HCT116 (cell line): ENCODE data around the gene UBE2F. TPM values are rescaled to one million over a fixed set of nuclear protein-coding genes. Genes with fewer than 3 reads are reported as not detected.

Source experiments
- ATAC-seq: fragments of 200-7000 bp; cut with Tn5 transposase; 2 replicates; pipeline ENCODE4 v1.9.1; 2020; ENCODE audit warnings: mild to moderate bottlenecking, moderate library complexity
- BruUV-seq: library from RNA; stranded (reverse); fragments of 400-500 nt; replicated peaks from 2 replicates; lab custom pipeline; 2021; lab: Mats Ljungman, UMichigan
- CTCF ChIA-PET: fragments of 300-600 bp; sonication (Branson Sonifier 250); formaldehyde crosslinking; loops from one replicate; lab custom pipeline; 2021; ENCODE audit warnings: antibody characterized with exemption; lab: Charles Lee
- POLR2A ChIA-PET: fragments of 300-600, 350-600 bp; sonication (Branson Sonifier 250); formaldehyde crosslinking; loops from one replicate; lab custom pipeline; 2021; ENCODE audit warnings: antibody characterized with exemption; lab: Charles Lee
- RAD21 ChIA-PET, 2 experiments: fragments of 300-600 bp; sonication (Branson Sonifier 250); formaldehyde crosslinking; loops; one replicate each; lab custom pipeline; 2023; ENCODE audit warnings: low total read pairs in 2 of 2; ENCODE audit not compliant: uncharacterized antibody in 2 of 2, unreplicated experiment in 2 of 2, low non-redundant PET in 1 of 2; lab: Charles Lee
- DNase-seq: peaks from one replicate; pipeline ENCODE4 v3.0.0-alpha.2; 2010; ENCODE audit warnings: low read depth, low spot score
- H2AFZ ChIP-seq: fragments of 200-600 bp; shearing (Covaris generic), sonication (generic); 2 replicates; pipeline ENCODE4 v1.6.1; 2017; ENCODE audit warnings: low read depth, mixed run types, mixed read lengths, antibody characterized with exemption, low read length; ENCODE audit not compliant: poor library complexity, severe bottlenecking
- H3K27ac ChIP-seq: 2 replicates; pipeline ENCODE4 v1.5.1; 2012; ENCODE audit warnings: low read depth, low read length
- H3K27me3 ChIP-seq: fragments of 200-600 bp; sonication (generic); 2 replicates; pipeline ENCODE4 v1.6.1; 2016; ENCODE audit warnings: mixed run types, low read length, mixed read lengths; ENCODE audit not compliant: insufficient read depth
- H3K36me3 ChIP-seq, 2 experiments: fragments of 200-500 bp in 1 of 2; fragments of 200-600 bp in 1 of 2; sonication (Bioruptor generic) in 1 of 2; sonication (generic) in 1 of 2; 2 replicates each; pipeline versions ENCODE4 v1.5.1 to v1.6.1; 2014 to 2016; ENCODE audit warnings: low read length in 2 of 2, inconsistent platforms in 1 of 2, mixed read lengths in 1 of 2, mixed run types in 1 of 2; ENCODE audit not compliant: insufficient read depth in 2 of 2, control insufficient read depth in 1 of 2
- H3K4me1 ChIP-seq, 2 experiments: fragments of 200-600 bp in 1 of 2; sonication (generic) in 1 of 2; 2 replicates each; pipeline versions ENCODE4 v1.5.1 to v1.6.1; 2012 to 2017; ENCODE audit warnings: low read length in 2 of 2, inconsistent platforms in 1 of 2, mild to moderate bottlenecking in 1 of 2, mixed read lengths in 1 of 2, mixed run types in 1 of 2, moderate library complexity in 1 of 2; ENCODE audit not compliant: insufficient read depth in 2 of 2, control insufficient read depth in 1 of 2
- H3K4me2 ChIP-seq: fragments of 200-600 bp; sonication (generic); 2 replicates; pipeline ENCODE4 v1.6.1; 2017; ENCODE audit warnings: mixed run types, low read length, mixed read lengths
- H3K4me3 ChIP-seq, 2 experiments: fragments of 200-600 bp in 1 of 2; sonication (generic) in 1 of 2; replicated peaks in 1 of 2; 2 replicates each; pipeline ENCODE4 v1.5.1; 2011 to 2016; ENCODE audit warnings: low read length in 2 of 2, control low read depth in 1 of 2, low read depth in 1 of 2, mild to moderate bottlenecking in 1 of 2, mixed read lengths in 1 of 2, mixed run types in 1 of 2
- H3K79me2 ChIP-seq: fragments of 200-600 bp; sonication (generic); 2 replicates; pipeline ENCODE4 v1.6.1; 2017; ENCODE audit warnings: mild to moderate bottlenecking, mixed run types, low read length, moderate library complexity, mixed read lengths; ENCODE audit not compliant: insufficient read depth
- H3K9ac ChIP-seq: fragments of 200-600 bp; sonication (generic); 2 replicates; pipeline ENCODE4 v1.6.1; 2016; ENCODE audit warnings: low read length, mixed read lengths
- H3K9me2 ChIP-seq: fragments of 200-600 bp; sonication (generic), shearing (Covaris generic); 2 replicates; pipeline ENCODE4 v1.6.1; 2017; ENCODE audit warnings: mixed run types, mild to moderate bottlenecking, moderate library complexity; ENCODE audit not compliant: insufficient read depth
- H3K9me3 ChIP-seq, 2 experiments: fragments of 200-500 bp in 1 of 2; fragments of 200-600 bp in 1 of 2; sonication (Bioruptor generic) in 1 of 2; sonication (generic) in 1 of 2; 2 replicates each; pipeline ENCODE4 v1.6.1; 2014 to 2017; ENCODE audit warnings: low read length in 2 of 2, mixed read lengths in 2 of 2, inconsistent platforms in 1 of 2, low read depth in 1 of 2, mild to moderate bottlenecking in 1 of 2, mixed run types in 1 of 2, moderate library complexity in 1 of 2; ENCODE audit not compliant: control insufficient read depth in 1 of 2, insufficient read depth in 1 of 2
- H4K20me1 ChIP-seq: fragments of 200-600 bp; sonication (generic), shearing (Covaris generic); 2 replicates; pipeline ENCODE4 v1.6.1; 2017; ENCODE audit warnings: mixed run types, mild to moderate bottlenecking, moderate library complexity; ENCODE audit not compliant: insufficient read depth
- ATF3 ChIP-seq: IDR thresholded peaks from 2 replicates; pipeline ENCODE4 v1.6.1; 2012
- CBX3 ChIP-seq: IDR thresholded peaks from 2 replicates; pipeline ENCODE4 v1.6.1; 2012; ENCODE audit warnings: low read depth
- CEBPB ChIP-seq: IDR thresholded peaks from 2 replicates; pipeline ENCODE4 v1.6.1; 2012; ENCODE audit warnings: low read depth
- EGR1 ChIP-seq: IDR thresholded peaks from 2 replicates; pipeline ENCODE4 v1.6.1; 2012; ENCODE audit warnings: low read depth
- ELF1 ChIP-seq: IDR thresholded peaks from 2 replicates; pipeline ENCODE4 v1.6.1; 2012; ENCODE audit warnings: low read depth, borderline replicate concordance
- EZH2 ChIP-seq: fragments of 200-600 bp; sonication (generic); IDR thresholded peaks from 2 replicates; pipeline ENCODE4 v1.6.1; 2017; ENCODE audit warnings: antibody characterized with exemption, mixed run types
- EZH2phosphoT487 ChIP-seq: fragments of 200-600 bp; IDR thresholded peaks from 2 replicates; pipeline ENCODE4 v1.6.1; 2018; ENCODE audit warnings: antibody characterized with exemption, borderline replicate concordance
- FOSL1 ChIP-seq: IDR thresholded peaks from 2 replicates; pipeline ENCODE4 v1.6.1; 2012; ENCODE audit warnings: low read depth
- JUND ChIP-seq: IDR thresholded peaks from 2 replicates; pipeline ENCODE4 v1.6.1; 2012
- MAX ChIP-seq: IDR thresholded peaks from 2 replicates; pipeline ENCODE4 v1.6.1; 2012
- POLR2A ChIP-seq: IDR thresholded peaks from 2 replicates; pipeline ENCODE4 v1.7.0; 2011; ENCODE audit warnings: borderline replicate concordance; ENCODE audit not compliant: insufficient read depth, insufficient read length; ENCODE audit errors: extremely low read depth
- POLR2AphosphoS5 ChIP-seq: IDR thresholded peaks from 2 replicates; pipeline ENCODE4 v1.6.1; 2011; ENCODE audit warnings: mild to moderate bottlenecking, low read depth, low read length, moderate library complexity
- RAD21 ChIP-seq: IDR thresholded peaks from 2 replicates; pipeline ENCODE4 v1.6.1; 2012; ENCODE audit warnings: low read depth, mild to moderate bottlenecking
- SIN3A ChIP-seq: IDR thresholded peaks from 2 replicates; pipeline ENCODE4 v1.6.1; 2012; ENCODE audit warnings: low read depth
- SP1 ChIP-seq: IDR thresholded peaks from 2 replicates; pipeline ENCODE4 v1.6.1; 2012; ENCODE audit warnings: low read depth
- SRF ChIP-seq: IDR thresholded peaks from 2 replicates; pipeline ENCODE4 v1.6.1; 2012; ENCODE audit warnings: low read depth
- TCF7L2 ChIP-seq: IDR thresholded peaks from 2 replicates; pipeline ENCODE4 v1.7.0; 2011; ENCODE audit warnings: borderline replicate concordance, inconsistent platforms; ENCODE audit not compliant: insufficient read depth, insufficient read length; ENCODE audit errors: extremely low read depth
- ZNF274 ChIP-seq: fragments of 200-500 bp; sonication (Bioruptor generic); IDR thresholded peaks from 2 replicates; pipeline ENCODE4 v1.6.1; 2014; ENCODE audit warnings: mild to moderate bottlenecking, low read depth, low read length, inconsistent platforms
- intact Hi-C: fragments of 100-400 bp; cut with micrococcal nuclease; formaldehyde crosslinking; loops from 2 replicates; pipeline ENCODE4 v1.10.0; 2022
- total RNA-seq: library from RNA; stranded (reverse); gene quantifications from one replicate; pipeline ENCODE4 v1.2.1, GENCODE V29; 2021; ENCODE audit not compliant: unreplicated experiment

The UBE2F gene
- total RNA-seq, 1 experiment from 2014 or later: 32.8 TPM

GRCh38 chr2:238053191-238053776 is 86.5 kb downstream of the UBE2F start (continued):
- TF ChIP-seq TCF7L2: no peak

GRCh38 chr2:238055841-238056240 is 89.0 kb downstream of the UBE2F start:
- ChIA-PET POLR2A (no interaction called here), RAD21 (no interaction called here), CTCF (no interaction called here)
- no peaks in the 10 kb centered on the region; a peak in 1 of 4 replicates for H3K36me3 ChIP-seq
- no TSS peak for BruUV-seq
- no peak overlapping the region for H2AFZ ChIP-seq
- no peaks in the 10 kb centered on the region for H4K20me1 ChIP-seq
- DNase-seq (no peak), ATAC-seq (no peak)
- no peaks in the 10 kb centered on the region for H3K9me3 ChIP-seq
- H3K79me2 ChIP-seq: no peaks in the 10 kb centered on the region
- no peak overlapping the region for H3K9ac ChIP-seq
- H3K9me2 ChIP-seq: no peaks in the 10 kb centered on the region
- intact Hi-C loops: no loop called here
- no peak overlapping the region for H3K4me2 ChIP-seq
- no peak overlapping the region for H3K27ac ChIP-seq
- no peaks in the 10 kb centered on the region for H3K27me3 ChIP-seq
- H3K4me3 ChIP-seq: no peak overlapping the region
- peaks cover 6 to 10% of the 10 kb centered on the region in 2 experiments; a peak in 2 of 4 replicates for H3K4me1 ChIP-seq
- TF ChIP-seq RAD21: no peak
- no peak for TF ChIP-seq EGR1
- TF ChIP-seq CEBPB: no peak
- no peak for TF ChIP-seq JUND
- TF ChIP-seq EZH2: no peak
- TF ChIP-seq SRF: no peak
- TF ChIP-seq CBX3: no peak
- TF ChIP-seq EZH2phosphoT487: no peak
- no peak for TF ChIP-seq SIN3A
- no peak for TF ChIP-seq ATF3
- no peak for TF ChIP-seq SP1
- TF ChIP-seq TCF7L2: no peak
- no peak for TF ChIP-seq ELF1
- TF ChIP-seq ZNF274: no peak
- no peak for TF ChIP-seq MAX
- TF ChIP-seq FOSL1: no peak
- no peak for TF ChIP-seq POLR2A
- no peak for TF ChIP-seq POLR2AphosphoS5
